A673 (cell line): ENCODE measurements around the gene GRWD1.

Source experiments
- EZH2 ChIP-seq: fragments of 200-600 bp; sonication (generic); IDR thresholded peaks from 2 replicates; pipeline ENCODE4 v1.6.1; 2017; ENCODE audit warnings: borderline replicate concordance, low read depth, mild to moderate bottlenecking, mixed read lengths, antibody characterized with exemption, low read length; ENCODE audit not compliant: poor library complexity, severe bottlenecking
- TF ChIP-seq, protein P1 (sequence below): fragments of 300-800, 200-600 bp; sonication (generic); conservative IDR thresholded peaks from 2 replicates; pipeline ENCODE4 v1.5.1; 2017; ENCODE audit warnings: low read depth, mild to moderate bottlenecking, antibody characterized with exemption, low read length, moderate library complexity, mixed read lengths

DNA sequence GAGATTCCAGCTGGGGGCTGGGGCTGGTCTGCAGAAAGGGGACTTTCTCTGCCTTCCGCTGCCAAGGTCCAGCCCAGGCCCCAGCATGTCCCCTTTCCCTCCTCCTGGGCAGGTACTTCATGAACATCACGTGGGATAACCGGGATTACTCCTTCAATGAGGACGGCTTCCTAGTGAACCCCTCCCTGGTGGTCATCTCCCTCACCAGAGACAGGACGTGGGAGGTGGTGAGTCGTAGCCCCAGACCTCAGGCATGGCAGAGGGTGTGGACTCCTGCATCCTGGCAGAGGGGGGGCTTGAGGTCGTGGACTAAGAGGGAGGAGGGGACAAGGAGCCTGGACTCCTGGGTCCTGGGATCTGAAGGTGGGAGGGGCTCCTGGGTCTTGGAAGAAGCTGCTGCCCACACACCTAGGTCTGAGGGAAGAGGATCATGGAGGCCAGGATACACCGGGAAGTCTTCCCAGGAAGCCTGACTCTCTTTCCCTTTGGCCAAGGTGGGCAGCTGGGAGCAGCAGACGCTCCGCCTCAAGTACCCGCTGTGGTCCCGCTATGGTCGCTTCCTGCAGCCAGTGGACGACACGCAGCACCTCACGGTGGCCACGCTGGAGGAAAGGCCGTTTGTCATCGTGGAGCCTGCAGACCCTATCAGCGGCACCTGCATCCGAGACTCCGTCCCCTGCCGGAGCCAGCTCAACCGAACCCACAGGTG lies 31.8 kb upstream of the GRWD1 start:
- TF ChIP-seq, protein P1, sequence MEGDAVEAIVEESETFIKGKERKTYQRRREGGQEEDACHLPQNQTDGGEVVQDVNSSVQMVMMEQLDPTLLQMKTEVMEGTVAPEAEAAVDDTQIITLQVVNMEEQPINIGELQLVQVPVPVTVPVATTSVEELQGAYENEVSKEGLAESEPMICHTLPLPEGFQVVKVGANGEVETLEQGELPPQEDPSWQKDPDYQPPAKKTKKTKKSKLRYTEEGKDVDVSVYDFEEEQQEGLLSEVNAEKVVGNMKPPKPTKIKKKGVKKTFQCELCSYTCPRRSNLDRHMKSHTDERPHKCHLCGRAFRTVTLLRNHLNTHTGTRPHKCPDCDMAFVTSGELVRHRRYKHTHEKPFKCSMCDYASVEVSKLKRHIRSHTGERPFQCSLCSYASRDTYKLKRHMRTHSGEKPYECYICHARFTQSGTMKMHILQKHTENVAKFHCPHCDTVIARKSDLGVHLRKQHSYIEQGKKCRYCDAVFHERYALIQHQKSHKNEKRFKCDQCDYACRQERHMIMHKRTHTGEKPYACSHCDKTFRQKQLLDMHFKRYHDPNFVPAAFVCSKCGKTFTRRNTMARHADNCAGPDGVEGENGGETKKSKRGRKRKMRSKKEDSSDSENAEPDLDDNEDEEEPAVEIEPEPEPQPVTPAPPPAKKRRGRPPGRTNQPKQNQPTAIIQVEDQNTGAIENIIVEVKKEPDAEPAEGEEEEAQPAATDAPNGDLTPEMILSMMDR, result no peak
- TF ChIP-seq EZH2, result no peak
